HG03060 (cell line): ENCODE data around the gene GNB2.
A peak's percentile ranks its signal among the peaks of the same experiment; 100 is the strongest.
"Not testable (repeated sequence)": the region's sequence is repeated elsewhere in the genome, so short reads cannot be mapped to it uniquely, and the experiment has no call there.

Experiments used
- ATAC-seq: cut with Tn5 transposase; IDR thresholded peaks from one replicate; pipeline ENCODE4 v1.9.1; 2021; ENCODE audit warnings: low read depth, moderate number of reproducible peaks; ENCODE audit not compliant: unreplicated experiment

GNB2 gene

DNA sequence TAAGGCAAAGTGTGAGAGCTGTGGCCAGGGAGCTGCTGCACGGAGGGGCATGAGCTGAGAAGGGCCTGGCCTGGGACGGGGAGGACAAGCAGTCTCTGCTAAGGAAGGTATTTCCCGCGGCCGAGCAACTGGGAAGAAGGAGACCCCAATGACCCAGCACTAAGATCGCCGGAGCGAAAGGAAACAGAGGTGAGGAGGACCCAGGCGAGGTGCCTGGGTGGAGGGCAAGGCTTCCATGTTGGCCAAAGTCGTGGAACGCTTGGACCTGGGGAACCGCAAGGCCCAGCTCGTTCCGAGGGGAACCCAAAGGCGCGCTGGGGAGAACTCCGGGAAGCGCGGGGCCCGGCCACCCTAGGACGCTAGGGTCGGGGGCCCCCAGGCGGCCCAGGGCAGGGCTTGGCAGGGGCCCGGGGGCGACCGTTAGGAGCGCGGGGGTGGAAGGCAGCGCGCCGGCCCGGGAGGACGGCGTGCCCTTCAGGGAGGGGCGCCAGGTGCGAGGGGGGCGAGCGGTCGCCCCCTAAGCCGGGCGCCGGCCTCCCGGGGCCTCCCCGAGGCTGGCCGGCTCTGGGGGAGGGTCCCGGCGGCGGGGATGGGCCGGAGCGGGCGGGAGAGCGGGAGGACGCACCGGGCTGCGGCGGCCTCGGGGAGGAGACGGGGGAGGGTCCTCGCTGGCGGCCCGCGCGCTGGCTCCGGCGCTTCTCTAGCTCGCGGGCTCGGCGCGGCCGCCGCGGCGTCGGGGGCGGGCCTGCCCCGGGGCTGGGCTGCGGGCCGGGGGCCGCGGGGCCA, 20.0 kb downstream of the GNB2 start:
- no peak for ATAC-seq

DNA sequence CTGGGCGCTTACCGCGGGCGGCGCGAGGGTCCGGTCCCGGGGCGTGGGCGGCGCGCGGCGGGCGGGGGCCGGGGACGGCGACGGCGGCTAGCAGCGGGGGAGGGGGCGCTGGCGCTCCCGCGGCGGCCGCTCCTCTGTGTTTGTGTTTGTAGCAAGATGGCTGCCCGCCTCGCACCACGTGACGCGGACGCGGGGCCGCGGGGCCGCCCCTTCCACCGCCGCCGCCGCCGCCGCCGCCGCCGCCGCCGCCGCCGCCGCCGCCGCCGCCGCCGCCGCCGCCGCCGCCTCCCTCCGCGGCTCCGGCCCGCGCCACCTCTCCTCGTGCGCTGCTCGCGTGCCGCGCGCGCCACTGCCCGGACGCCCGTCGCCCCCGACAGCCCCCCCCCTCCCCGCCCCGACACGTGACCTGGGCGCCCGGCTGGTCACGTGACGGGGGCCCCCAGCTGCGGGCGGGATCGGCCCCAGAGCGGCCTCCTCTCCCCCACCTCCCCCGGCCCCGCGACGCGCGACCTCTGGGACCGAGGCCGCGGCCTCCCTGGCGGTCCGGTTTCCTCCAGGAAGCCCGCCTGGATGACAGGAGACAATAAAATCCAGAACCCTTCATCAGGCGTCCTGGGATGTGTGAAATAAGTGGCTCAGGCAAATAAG, 20.7 kb downstream of the GNB2 start, which contains the start of gene GIGYF1:
TSS of gene GIGYF1 (minus strand) at position 153 of the 648 bp plus-strand sequence. CDS start 6,012 bp downstream, outside the sequence.
- ATAC-seq: no peak

GRCh38 chr7:100696123-100696521, 22.6 kb downstream of the GNB2 start:
- no peak for ATAC-seq

DNA sequence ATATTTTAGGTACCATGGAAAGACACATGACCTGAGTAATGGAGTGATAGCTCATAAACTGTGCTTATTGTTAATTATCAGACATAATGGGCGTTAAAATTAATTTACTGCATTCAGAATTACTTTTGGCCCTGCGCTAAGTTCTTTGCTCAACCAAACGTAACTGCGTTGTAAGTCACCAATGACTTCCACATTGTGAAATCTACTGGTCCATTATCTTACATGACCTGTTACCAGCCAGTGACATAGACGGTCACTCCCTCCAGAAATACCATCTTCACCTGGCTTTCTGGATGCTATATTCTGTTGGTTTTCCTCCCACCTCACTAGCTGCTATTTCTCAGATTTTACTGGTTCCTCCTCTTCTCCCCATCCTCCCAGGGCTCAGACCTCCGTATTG, 25.5 kb downstream of the GNB2 start:
- ATAC-seq: no peak

GRCh38 chr7:100701089-100701488, 27.5 kb downstream of the GNB2 start:
- ATAC-seq: not testable (repeated sequence)

DNA sequence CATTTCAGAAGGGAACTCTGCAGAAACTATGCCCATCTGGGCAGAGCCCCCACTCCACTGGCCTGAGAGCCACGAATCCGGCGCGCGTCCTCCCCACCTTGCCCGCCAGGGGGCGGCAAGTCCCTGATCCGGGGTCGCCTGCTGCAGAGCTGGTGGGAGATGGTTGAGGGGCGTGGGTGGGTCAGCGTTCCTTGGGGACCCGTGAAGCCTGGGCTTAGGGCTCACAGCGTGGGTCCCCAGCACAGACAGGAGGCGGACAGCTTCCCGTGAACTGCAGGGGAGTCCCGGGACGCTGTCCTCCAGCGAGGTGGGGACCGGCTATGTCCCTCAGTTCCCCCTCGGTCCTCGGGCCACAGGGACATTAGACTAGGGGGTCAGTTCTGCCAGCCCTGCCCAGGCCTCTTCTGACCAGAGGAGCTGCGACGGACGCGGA, 31.8 kb downstream of the GNB2 start:
- ATAC-seq: peak; percentile 39

GRCh38 chr7:100705753-100706671, 32.5 kb downstream of the GNB2 start, which contains the start of gene POP7:
POP7 (plus strand) TSS chr7:100706121; CDS start chr7:100706831, 710 bp downstream.
- peak; percentile 61 for ATAC-seq

GRCh38 chr7:100706672-100707311, 33.3 kb downstream of the GNB2 start:
- ATAC-seq: no peak

DNA sequence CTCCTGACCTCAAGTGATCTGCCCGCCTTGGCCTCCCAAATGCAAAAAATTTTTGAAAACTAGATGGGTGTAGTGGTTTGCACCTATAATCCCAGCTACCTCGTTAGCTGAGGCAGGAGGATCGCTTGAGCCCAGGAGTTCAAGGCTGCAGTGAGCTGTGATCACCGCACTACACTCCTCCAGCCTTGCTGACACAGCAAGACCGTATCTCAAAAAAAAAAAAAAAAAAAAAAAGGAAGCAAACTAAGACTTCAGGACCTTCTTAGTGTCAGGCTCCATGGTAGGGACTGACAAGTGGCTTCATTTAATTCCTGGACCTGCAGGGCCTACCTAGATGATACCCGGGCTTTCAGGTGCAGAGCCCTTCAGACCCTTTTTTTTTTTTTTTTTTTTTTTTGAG, 34.9 kb downstream of the GNB2 start:
- no peak for ATAC-seq

DNA sequence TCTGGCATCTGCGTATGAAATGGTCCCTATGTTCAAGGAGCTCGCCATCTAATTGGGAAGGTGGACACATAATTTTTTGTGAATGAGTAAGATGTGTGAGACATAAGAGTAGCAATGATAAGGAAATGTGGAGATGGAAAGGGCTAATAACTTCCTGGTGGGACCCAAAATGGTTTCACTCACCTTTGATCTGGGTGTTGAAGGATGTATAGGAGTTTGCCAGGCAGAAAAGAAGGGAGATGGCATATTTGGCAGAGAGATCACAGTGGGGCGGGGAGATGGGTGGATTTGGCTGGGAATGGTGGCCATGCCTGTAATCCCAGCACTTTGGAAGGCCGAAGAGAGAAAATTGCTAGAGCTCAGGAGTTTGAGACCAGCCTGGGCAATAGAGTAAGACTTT, 36.9 kb downstream of the GNB2 start:
- no peak for ATAC-seq

GRCh38 chr7:100711369-100711768, 37.8 kb downstream of the GNB2 start:
- ATAC-seq: no peak

DNA sequence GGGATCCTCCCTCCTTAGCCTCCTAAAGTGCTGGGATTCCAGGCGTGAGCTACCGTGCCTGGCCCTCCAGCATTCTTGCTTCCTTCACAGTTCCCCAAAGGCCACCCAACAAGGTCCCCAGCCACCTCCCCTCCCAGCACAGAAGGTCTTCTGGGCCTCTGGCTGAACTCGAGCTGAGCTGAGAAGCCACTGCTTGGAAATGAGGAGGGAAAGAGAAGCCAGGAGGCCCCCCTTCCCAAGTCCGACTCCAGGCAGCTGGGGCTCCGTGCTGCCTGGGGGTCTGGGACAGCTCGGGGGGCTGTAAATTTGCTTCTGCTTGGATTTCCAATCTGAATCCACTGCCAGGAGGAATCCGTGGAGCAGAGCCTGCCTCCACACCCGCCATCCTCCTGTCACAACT, 41.2 kb downstream of the GNB2 start:
- no peak for ATAC-seq

DNA sequence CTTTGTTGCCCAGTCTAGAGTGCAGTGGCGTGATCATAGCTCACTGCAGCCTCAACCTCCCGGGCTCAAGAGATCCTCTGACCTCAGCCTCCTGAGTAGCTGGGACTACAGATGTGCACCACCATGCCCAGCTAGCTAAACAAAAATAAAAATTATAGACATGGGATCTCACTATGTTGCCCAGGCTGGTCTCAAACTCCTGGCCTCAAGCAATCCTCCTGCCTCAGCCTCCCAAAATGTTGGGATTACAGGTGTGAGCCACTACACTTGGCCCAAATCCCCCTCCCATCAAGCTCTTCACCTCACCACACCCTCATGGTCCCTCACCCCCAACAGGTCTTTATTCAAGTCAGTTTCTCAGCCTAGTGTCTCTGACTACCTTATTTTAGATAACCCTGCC, 43.5 kb downstream of the GNB2 start:
- ATAC-seq: not testable (repeated sequence)

GRCh38 chr7:100719523-100720278, 46.2 kb downstream of the GNB2 start:
- ATAC-seq: no peak

DNA sequence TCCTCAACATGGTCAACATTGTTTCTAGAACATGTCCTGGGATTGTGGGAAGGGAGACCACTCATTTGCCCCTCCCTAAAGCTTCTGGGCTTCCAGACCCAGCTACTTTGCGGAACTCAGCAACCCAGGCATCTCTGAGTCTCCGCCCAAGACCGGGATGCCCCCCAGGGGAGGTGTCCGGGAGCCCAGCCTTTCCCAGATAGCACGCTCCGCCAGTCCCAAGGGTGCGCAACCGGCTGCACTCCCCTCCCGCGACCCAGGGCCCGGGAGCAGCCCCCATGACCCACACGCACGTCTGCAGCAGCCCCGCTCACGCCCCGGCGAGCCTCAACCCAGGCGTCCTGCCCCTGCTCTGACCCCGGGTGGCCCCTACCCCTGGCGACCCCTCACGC, 46.7 kb downstream of the GNB2 start, which contains the start of gene EPO:
TSS of gene EPO (plus strand) at position 190 of the 392 bp plus-strand sequence. CDS start 513 bp downstream, outside the sequence.
- no peak for ATAC-seq

- no peak for ATAC-seq
These were observed 47.3 kb downstream of the GNB2 start for GRCh38 chr7:100720671-100721504.

DNA sequence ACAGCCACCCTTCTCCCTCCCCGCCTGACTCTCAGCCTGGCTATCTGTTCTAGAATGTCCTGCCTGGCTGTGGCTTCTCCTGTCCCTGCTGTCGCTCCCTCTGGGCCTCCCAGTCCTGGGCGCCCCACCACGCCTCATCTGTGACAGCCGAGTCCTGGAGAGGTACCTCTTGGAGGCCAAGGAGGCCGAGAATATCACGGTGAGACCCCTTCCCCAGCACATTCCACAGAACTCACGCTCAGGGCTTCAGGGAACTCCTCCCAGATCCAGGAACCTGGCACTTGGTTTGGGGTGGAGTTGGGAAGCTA, 47.9 kb downstream of the GNB2 start:
- ATAC-seq: no peak

DNA sequence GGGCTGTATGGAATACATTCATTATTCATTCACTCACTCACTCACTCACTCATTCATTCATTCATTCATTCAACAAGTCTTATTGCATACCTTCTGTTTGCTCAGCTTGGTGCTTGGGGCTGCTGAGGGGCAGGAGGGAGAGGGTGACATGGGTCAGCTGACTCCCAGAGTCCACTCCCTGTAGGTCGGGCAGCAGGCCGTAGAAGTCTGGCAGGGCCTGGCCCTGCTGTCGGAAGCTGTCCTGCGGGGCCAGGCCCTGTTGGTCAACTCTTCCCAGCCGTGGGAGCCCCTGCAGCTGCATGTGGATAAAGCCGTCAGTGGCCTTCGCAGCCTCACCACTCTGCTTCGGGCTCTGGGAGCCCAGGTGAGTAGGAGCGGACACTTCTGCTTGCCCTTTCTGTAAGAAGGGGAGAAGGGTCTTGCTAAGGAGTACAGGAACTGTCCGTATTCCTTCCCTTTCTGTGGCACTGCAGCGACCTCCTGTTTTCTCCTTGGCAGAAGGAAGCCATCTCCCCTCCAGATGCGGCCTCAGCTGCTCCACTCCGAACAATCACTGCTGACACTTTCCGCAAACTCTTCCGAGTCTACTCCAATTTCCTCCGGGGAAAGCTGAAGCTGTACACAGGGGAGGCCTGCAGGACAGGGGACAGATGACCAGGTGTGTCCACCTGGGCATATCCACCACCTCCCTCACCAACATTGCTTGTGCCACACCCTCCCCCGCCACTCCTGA, 49.1 kb downstream of the GNB2 start:
- ATAC-seq: no peak
